ENCODE results near the gene JAKMIP3. TPM values are rescaled to one million over a fixed set of nuclear protein-coding genes. Genes with fewer than 3 reads are reported as not detected.

Gene JAKMIP3
- total RNA-seq, 1 donor from 2014 or later: not detected

DNA sequence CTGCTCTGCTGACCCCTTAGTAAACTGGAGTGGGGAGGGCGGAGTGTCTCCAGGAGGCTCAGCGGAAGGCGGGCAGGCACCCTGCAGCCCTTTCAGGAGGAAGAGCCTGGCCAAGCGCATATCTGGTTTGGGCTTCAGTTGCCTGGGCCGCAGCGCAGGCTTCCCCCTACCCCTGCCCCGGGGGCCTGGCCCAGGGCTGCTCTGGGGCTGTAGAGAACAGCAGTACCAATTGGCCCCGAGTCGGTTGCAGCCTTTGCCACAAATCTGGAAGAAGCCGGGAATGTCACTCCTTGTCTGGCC lies 28.1 kb upstream of the JAKMIP3 start:
- Histone ChIP-seq H3K27me3 (ENCODE audit: control insufficient read depth, insufficient read depth, low read length) (peaks cover 17% of the 10 kb centered on the region), H3K36me3 (ENCODE audit: control insufficient read depth, insufficient read depth, low read length) (no peaks in the 10 kb centered on the region), H3K4me3 (ENCODE audit: low read depth, low read length) (no peak overlapping the region)
- TF ChIP-seq, protein P1, sequence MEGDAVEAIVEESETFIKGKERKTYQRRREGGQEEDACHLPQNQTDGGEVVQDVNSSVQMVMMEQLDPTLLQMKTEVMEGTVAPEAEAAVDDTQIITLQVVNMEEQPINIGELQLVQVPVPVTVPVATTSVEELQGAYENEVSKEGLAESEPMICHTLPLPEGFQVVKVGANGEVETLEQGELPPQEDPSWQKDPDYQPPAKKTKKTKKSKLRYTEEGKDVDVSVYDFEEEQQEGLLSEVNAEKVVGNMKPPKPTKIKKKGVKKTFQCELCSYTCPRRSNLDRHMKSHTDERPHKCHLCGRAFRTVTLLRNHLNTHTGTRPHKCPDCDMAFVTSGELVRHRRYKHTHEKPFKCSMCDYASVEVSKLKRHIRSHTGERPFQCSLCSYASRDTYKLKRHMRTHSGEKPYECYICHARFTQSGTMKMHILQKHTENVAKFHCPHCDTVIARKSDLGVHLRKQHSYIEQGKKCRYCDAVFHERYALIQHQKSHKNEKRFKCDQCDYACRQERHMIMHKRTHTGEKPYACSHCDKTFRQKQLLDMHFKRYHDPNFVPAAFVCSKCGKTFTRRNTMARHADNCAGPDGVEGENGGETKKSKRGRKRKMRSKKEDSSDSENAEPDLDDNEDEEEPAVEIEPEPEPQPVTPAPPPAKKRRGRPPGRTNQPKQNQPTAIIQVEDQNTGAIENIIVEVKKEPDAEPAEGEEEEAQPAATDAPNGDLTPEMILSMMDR (IDR thresholded peaks at IDR 0.05; ENCODE audit: insufficient read depth, low read length, severe bottlenecking): no peak
- FAIRE-seq (no peak), DNase-seq (ENCODE audit: low read depth) (no peak)

DNA sequence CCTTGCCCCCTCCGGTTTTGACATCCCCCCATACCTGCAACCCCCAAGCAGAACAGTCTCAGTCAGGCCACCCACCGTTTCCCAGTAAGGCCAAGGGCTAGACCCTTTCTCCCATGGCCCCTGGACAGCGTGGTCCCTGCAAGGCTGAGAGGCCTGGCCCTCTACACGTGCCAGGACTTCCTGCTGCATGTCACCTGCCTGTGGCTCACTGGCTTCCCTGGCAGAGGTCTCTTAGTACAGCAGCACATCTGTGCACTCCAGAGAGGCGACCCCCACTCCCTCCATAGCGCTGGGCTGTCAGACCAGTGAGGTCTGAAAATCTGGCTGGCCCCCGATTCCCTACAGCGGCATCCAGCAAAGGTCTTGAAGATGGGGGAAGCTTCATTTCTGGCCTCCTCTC lies 26.4 kb upstream of the JAKMIP3 start:
- no peak overlapping the region for H3K4me3 ChIP-seq (ENCODE audit: low read depth, low read length)
- DNase-seq (ENCODE audit: low read depth): no peak
- H3K36me3 ChIP-seq (ENCODE audit: control insufficient read depth, insufficient read depth, low read length): no peaks in the 10 kb centered on the region
- peaks cover 14% of the 10 kb centered on the region for H3K27me3 ChIP-seq (ENCODE audit: control insufficient read depth, insufficient read depth, low read length)
- TF ChIP-seq, protein P1 (IDR thresholded peaks at IDR 0.05; ENCODE audit: insufficient read depth, low read length, severe bottlenecking): no peak
- FAIRE-seq: no peak

DNA sequence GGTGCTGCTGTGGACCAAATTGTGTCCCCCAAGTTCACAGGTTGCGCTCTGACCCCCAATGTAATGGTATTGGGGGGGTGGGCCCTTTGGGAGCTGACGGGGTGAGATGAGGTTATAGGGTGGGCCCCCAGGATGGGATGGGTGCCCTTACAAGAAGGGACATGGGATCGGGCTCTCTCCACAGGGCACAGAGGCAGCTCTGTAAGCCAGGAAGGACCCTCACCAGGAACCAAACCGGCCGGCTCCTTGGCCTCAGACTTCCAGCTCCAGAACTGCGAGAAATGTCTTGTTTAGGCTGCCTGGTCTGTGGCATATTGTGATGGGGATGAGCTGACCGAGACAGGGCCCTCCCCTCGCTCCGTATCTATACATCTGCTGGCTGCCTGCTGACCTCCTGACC lies 25.7 kb upstream of the JAKMIP3 start:
- Histone ChIP-seq H3K4me3 (ENCODE audit: low read depth, low read length) (no peak overlapping the region), H3K27me3 (ENCODE audit: control insufficient read depth, insufficient read depth, low read length) (peaks cover 14% of the 10 kb centered on the region), H3K36me3 (ENCODE audit: control insufficient read depth, insufficient read depth, low read length) (no peaks in the 10 kb centered on the region)
- TF ChIP-seq, protein P1 (IDR thresholded peaks at IDR 0.05; ENCODE audit: insufficient read depth, low read length, severe bottlenecking): no peak
- DNase-seq (ENCODE audit: low read depth): no peak
- FAIRE-seq: no peak

DNA sequence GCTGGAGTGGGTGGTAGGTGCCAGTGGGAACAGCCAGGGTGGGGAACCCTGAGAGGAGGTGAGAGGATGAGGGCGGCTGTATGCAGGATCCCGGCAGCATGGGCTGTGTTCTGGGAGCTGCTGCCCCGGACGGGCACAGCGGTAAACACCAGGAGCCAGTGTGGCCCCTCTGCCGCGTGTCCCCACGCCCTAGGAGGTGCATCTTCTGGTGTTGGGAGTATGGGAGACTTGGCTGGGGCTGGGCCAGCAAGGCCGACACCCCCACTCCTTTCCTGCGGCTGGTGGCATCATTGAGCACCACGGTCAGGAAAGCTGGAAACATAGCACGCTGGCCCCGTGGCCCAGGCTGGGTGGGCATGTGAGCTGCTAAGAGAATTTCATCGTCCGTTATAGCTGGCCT lies 24.4 kb upstream of the JAKMIP3 start:
- FAIRE-seq: no peak
- H3K36me3 ChIP-seq (ENCODE audit: control insufficient read depth, insufficient read depth, low read length): no peaks in the 10 kb centered on the region
- no peak for DNase-seq (ENCODE audit: low read depth)
- H3K27me3 ChIP-seq (ENCODE audit: control insufficient read depth, insufficient read depth, low read length): peaks cover 8% of the 10 kb centered on the region
- H3K4me3 ChIP-seq (ENCODE audit: low read depth, low read length): no peak overlapping the region
- TF ChIP-seq, protein P1 (IDR thresholded peaks at IDR 0.05; ENCODE audit: insufficient read depth, low read length, severe bottlenecking): no peak

GRCh38 chr10:132043861-132044695 lies 21.7 kb upstream of the JAKMIP3 start:
- DNase-seq (ENCODE audit: low read depth) (no peak), FAIRE-seq (no peak)
- H3K27me3 ChIP-seq (ENCODE audit: control insufficient read depth, insufficient read depth, low read length): no peaks in the 10 kb centered on the region
- TF ChIP-seq, protein P1 (IDR thresholded peaks at IDR 0.05; ENCODE audit: insufficient read depth, low read length, severe bottlenecking): no peak
- H3K36me3 ChIP-seq (ENCODE audit: control insufficient read depth, insufficient read depth, low read length): no peaks in the 10 kb centered on the region
- no peak overlapping the region for H3K4me3 ChIP-seq (ENCODE audit: low read depth, low read length)

- H3K36me3 ChIP-seq (ENCODE audit: control insufficient read depth, insufficient read depth, low read length): no peaks in the 10 kb centered on the region
- no peak overlapping the region for H3K4me3 ChIP-seq (ENCODE audit: low read depth, low read length)
- DNase-seq (ENCODE audit: low read depth): no peak
- no peaks in the 10 kb centered on the region for H3K27me3 ChIP-seq (ENCODE audit: control insufficient read depth, insufficient read depth, low read length)
- FAIRE-seq: no peak
- TF ChIP-seq, protein P1 (IDR thresholded peaks at IDR 0.05; ENCODE audit: insufficient read depth, low read length, severe bottlenecking): no peak
These were observed 20.9 kb upstream of the JAKMIP3 start for GRCh38 chr10:132044803-132045202.
